Suprapubic skin (tissue), 4 donors: ENCODE data around the gene LRP4.
A peak's percentile ranks its signal among the peaks of the same experiment; 100 is the strongest.

ENCODE experiments used
- POLR2A ChIP-seq, 2 donors: fragments of 450-650 bp; IDR thresholded peaks; one replicate each; pipeline ENCODE4 v1.6.1; 2017; ENCODE audit warnings: antibody characterized with exemption in 2 of 2, mild to moderate bottlenecking in 2 of 2, moderate library complexity in 2 of 2
- POLR2AphosphoS5 ChIP-seq, 3 donors: sonication (generic); formaldehyde crosslinking; IDR thresholded peaks; one replicate each; pipeline ENCODE4 v1.6.1; 2017; ENCODE audit warnings: antibody characterized with exemption in 3 of 3
- TF ChIP-seq, protein P1 (sequence below), 2 donors: fragments of 200-600 bp in 1 of 2; fragments of 450-650 bp in 1 of 2; sonication (generic) in 1 of 2; IDR thresholded peaks; one replicate each; pipeline ENCODE4 v1.5.1; 2016 to 2019; ENCODE audit warnings: antibody characterized with exemption in 2 of 2, mild to moderate bottlenecking in 1 of 2, moderate library complexity in 1 of 2

DNA sequence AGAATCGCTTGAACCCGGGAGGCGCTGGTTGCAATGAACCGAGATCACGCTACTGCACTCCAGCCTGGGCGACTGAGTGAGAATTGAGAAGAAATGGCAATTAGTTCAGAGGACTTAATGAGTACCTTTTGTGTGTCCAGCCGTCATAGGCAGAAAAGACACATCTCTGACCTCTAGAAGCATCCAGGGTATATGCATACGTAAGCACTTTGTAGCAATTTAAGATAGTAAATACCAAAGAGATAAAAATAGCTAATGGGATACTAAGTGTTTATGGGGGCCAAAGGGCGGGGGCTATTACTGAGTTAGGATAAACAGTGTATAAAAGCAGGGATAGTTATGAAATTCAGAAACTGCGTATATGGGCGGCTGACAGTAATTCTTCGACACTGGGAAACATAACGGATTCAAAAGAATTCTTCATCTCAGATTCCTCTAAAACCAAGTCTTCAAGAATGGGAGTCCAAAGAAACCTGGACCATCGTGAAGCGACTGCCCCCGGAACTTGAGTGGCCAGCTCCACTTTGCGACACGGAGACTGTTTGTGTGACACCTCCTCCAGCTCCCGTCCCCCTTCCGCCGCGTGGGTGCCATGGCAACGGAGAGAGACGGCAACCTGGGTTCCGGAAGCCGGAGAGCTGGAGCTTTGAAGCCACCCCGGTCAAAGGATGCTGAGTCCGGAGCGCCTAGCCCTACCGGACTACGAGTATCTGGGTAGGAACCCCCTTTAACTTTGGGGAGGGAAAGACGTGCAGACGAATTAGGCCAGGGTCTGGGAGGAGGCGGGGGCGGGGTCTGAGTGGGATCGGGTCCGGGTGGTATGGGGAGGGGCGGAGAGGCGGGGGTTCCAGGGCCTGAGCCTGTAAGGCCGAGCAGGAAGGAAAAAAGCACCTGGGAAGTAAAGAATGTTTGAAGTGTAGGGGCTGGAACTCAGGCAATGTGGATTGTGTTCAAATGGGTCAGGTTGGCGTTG is 18.1 kb upstream of the LRP4 start, which contains the start of gene CSTPP1:
- TF ChIP-seq, protein P1, sequence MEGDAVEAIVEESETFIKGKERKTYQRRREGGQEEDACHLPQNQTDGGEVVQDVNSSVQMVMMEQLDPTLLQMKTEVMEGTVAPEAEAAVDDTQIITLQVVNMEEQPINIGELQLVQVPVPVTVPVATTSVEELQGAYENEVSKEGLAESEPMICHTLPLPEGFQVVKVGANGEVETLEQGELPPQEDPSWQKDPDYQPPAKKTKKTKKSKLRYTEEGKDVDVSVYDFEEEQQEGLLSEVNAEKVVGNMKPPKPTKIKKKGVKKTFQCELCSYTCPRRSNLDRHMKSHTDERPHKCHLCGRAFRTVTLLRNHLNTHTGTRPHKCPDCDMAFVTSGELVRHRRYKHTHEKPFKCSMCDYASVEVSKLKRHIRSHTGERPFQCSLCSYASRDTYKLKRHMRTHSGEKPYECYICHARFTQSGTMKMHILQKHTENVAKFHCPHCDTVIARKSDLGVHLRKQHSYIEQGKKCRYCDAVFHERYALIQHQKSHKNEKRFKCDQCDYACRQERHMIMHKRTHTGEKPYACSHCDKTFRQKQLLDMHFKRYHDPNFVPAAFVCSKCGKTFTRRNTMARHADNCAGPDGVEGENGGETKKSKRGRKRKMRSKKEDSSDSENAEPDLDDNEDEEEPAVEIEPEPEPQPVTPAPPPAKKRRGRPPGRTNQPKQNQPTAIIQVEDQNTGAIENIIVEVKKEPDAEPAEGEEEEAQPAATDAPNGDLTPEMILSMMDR (IDR thresholded peaks at IDR 0.05): no peak
- peak in 1 of 3 donors; percentile 54 for TF ChIP-seq POLR2AphosphoS5 (IDR thresholded peaks at IDR 0.05)
- no peak for TF ChIP-seq POLR2A (IDR thresholded peaks at IDR 0.05)
